ENCODE measurements around the gene SLC17A7. TPM values are rescaled to one million over a fixed set of nuclear protein-coding genes. Genes with fewer than 3 reads are reported as not detected.

The SLC17A7 gene
- total and polyA plus RNA-seq, 9 donors, result 0.15 to 2.5 (median 0.19) TPM; not detected in 2

DNA sequence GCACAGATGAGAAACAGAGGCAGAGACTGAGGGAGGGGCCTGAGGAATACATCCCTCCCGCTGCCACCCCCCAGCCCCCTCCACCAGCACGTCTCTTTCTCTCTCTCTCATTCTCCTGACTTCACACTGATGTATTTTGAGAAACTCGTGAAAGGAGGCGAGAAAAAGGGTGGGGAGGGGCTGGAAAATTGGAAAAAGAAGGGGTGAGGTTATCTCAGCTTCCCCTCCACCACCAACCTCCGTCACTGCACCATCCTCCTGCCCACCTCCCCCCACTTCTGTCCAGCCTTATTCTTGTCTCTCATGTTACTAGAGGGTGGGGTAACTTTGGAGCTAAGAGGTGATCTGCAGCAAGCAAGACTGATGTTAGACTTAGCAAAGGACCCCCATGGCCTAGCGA is 1.5 kb downstream of the SLC17A7 start:
- Histone ChIP-seq H3K27me3 (no peaks in the 10 kb centered on the region), H3K36me3 (no peaks in the 10 kb centered on the region), H3K27ac (no peak overlapping the region), H3K9me3 (no peaks in the 10 kb centered on the region), H3K4me3 (no peak overlapping the region), H3K4me1 (ENCODE audit: insufficient read depth) (no peaks in the 10 kb centered on the region)
- no peak for DNase-seq
- intact Hi-C loops (cut with DNase I), result loop anchor here (5.0 to 10.0 kb wide), 4 partner anchors 43 to 213 kb away; partner anchors contain the start of genes DKKL1 (in 1 of the 4) and TEAD2 (in 1 of the 4)
- WGBS, 3 donors, result 44 to 49% (median 48%) methylated on average over 6 of the region's 6 CpGs
- TF ChIP-seq POLR2A (IDR thresholded peaks at IDR 0.05) (no peak), EP300 (IDR thresholded peaks at IDR 0.05) (no peak), CTCF (IDR thresholded peaks at IDR 0.05) (no peak)

- intact Hi-C loops (cut with DNase I), result loop anchor here in 2 of 4 donors (5.0 to 10.0 kb wide), 2 partner anchors 41 to 63 kb away; no protein-coding TSS in a partner anchor
- no peak for TF ChIP-seq POLR2A (IDR thresholded peaks at IDR 0.05)
- 4 to 6% (median 5%) methylated on average over 6 of the region's 6 CpGs for WGBS, 3 donors
- no peak overlapping the region for H3K27ac ChIP-seq
- H3K9me3 ChIP-seq, result no peaks in the 10 kb centered on the region
- H3K27me3 ChIP-seq, result no peaks in the 10 kb centered on the region
- no peaks in the 10 kb centered on the region for H3K36me3 ChIP-seq
- H3K4me1 ChIP-seq (ENCODE audit: insufficient read depth), result no peaks in the 10 kb centered on the region
- H3K4me3 ChIP-seq, result no peak overlapping the region
- no peak for DNase-seq
Measured at GRCh38 chr19:49438261-49438660, 3.1 kb downstream of the SLC17A7 start.

- 11 to 14% (median 14%) methylated on average over 8 of the region's 8 CpGs for WGBS, 3 donors
- Histone ChIP-seq H3K9me3 (no peaks in the 10 kb centered on the region), H3K27ac (no peak overlapping the region), H3K4me1 (ENCODE audit: insufficient read depth) (no peaks in the 10 kb centered on the region), H3K36me3 (no peaks in the 10 kb centered on the region), H3K4me3 (no peak overlapping the region), H3K27me3 (peaks cover 1% of the 10 kb centered on the region)
- intact Hi-C loops (cut with DNase I), result loop anchor here in 2 of 4 donors (5.0 to 10.0 kb wide), 2 partner anchors 40 to 62 kb away; no protein-coding TSS in a partner anchor
- no peak for TF ChIP-seq POLR2A (IDR thresholded peaks at IDR 0.05)
- TF ChIP-seq CTCF (IDR thresholded peaks at IDR 0.05), result no peak
- no peak for TF ChIP-seq EP300 (IDR thresholded peaks at IDR 0.05)
- no peak for DNase-seq
Measured at GRCh38 chr19:49437231-49437630, 4.1 kb downstream of the SLC17A7 start.

DNA sequence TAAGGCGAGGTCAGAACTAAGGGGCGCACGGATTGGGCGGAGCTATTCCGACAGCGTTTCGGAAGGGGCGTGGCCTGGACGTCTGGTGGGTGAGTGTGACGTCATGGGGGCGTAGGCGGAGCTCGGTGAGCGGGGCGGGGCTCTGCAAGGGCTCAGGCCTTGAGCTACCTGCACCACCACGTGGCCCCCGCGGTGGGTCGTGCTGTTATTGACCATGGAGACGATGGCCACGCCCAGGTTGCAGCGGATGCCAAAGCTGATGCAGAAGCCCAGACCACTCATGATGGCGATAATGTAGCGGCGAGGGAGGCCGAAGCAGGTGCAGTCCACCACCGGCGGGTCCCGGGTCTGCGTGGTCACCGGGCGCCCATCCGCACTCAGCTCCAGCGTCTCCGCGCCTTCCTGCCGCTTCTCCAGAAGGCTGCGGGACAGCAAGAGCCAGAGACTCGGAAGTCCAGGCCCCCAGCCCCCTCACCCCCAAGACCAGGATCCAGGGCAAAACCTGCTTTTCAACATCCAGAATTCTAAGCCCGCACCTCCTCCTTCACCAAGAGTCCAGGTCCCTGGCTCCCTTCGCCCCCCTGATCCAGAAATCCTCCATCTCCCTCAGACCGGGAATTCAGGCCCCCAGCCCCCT is 4.8 kb downstream of the SLC17A7 start:
- H3K9me3 ChIP-seq, result no peaks in the 10 kb centered on the region
- TF ChIP-seq CTCF (IDR thresholded peaks at IDR 0.05) (no peak), EP300 (IDR thresholded peaks at IDR 0.05) (no peak), POLR2A (IDR thresholded peaks at IDR 0.05) (no peak)
- H3K27me3 ChIP-seq, result peaks cover 6% of the 10 kb centered on the region
- H3K27ac ChIP-seq, result no peak overlapping the region
- H3K4me3 ChIP-seq, result no peak overlapping the region
- intact Hi-C loops (cut with DNase I), result loop anchor here in 2 of 4 donors (5.0 to 10.0 kb wide), 2 partner anchors 39 to 62 kb away; no protein-coding TSS in a partner anchor
- no peaks in the 10 kb centered on the region for H3K4me1 ChIP-seq (ENCODE audit: insufficient read depth)
- WGBS, 3 donors, result 10 to 18% (median 12%) methylated on average over 42 of the region's 42 CpGs
- no peak for DNase-seq
- no peaks in the 10 kb centered on the region for H3K36me3 ChIP-seq

DNA sequence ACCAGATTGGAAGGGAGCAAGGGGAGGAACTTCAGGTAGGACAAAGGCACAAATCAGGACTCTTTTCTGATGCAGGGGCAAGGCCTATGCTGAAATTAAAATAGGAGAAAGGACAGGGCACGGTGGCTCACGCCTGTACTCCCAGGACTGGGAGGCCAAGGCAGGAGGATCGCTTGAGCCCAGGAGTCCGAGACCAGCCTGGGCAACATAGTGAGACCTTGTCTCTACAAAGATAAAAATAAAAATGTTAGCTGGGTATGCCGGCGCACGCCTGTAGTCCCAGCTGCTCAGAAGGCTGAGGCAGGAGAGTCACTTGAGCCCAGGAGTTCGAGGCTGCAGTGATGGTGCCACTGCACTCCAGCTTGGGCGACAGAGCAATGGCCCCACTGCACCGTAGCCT is 5.7 kb downstream of the SLC17A7 start:
- intact Hi-C loops (cut with DNase I), result loop anchor here in 2 of 4 donors (5.0 to 10.0 kb wide), 2 partner anchors 38 to 61 kb away; no protein-coding TSS in a partner anchor
- Histone ChIP-seq H3K9me3 (no peaks in the 10 kb centered on the region), H3K36me3 (no peaks in the 10 kb centered on the region), H3K27ac (no peak overlapping the region), H3K27me3 (peaks cover 8% of the 10 kb centered on the region), H3K4me1 (ENCODE audit: insufficient read depth) (no peaks in the 10 kb centered on the region), H3K4me3 (no peak overlapping the region)
- DNase-seq, result no peak
- TF ChIP-seq CTCF (IDR thresholded peaks at IDR 0.05) (no peak), EP300 (IDR thresholded peaks at IDR 0.05) (no peak), POLR2A (IDR thresholded peaks at IDR 0.05) (no peak)
- WGBS, 3 donors, result 78 to 89% (median 87%) methylated on average over 10 of the region's 10 CpGs

Measured in ovary (tissue), 9 donors.